ENCODE measurements around the gene DCUN1D2.
"Not testable (repeated sequence)": the region's sequence is repeated elsewhere in the genome, so short reads cannot be mapped to it uniquely, and the experiment has no call there.

DNA sequence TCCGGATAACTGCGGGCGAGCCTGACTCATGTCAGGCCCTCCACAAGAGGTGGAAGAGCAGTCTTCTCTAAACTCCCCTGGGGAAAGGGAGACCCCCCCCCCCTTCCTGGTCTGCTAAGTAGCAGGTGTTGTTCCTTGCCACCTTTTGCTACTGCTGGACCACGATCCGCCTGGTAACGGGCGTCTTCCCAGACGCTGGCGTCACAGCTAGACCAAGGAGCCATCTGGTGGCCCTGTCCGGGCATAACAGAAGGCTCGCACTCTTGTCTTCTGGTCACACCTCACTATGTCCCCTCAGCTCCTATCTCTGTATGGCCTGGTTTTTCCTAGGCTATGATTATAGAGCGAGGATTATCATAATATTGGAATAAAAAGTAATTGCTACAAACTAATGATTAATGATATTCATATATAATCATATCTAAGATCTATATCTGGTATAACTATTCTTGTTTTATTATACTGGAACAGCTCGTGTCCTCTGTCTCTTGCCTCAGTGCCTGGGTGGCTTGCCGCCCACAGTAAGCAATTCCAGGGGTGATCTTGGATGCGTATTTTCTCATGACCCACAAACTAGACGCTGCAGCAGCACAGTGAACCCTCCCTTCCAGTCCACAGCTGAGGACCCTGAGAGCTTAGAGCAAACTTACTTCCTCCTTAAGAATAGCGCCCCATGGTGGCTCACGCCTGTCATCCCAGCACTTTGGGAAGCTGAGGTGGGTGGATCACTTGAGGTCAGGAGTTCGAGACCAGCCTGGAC is 39.5 kb downstream of the DCUN1D2 start:
- not testable (repeated sequence) for TF ChIP-seq TAF1, POLR2AphosphoS5, POLR2A, SPI1, POU2F2 (IDR thresholded peaks at IDR 0.05; ENCODE audit: low read depth, low read length)
